GM18520 (cell line): Measurements from ENCODE around the gene PROX1.
A peak's percentile ranks its signal among the peaks of the same experiment; 100 is the strongest.

ENCODE experiments used
- ATAC-seq: cut with Tn5 transposase; IDR thresholded peaks from one replicate; pipeline ENCODE4 v1.9.1; 2021; ENCODE audit not compliant: unreplicated experiment

The PROX1 gene

GRCh38 chr1:213979751-213980586, 7.8 kb upstream of the PROX1 start:
- no peak for ATAC-seq

GRCh38 chr1:213980906-213981305, 6.9 kb upstream of the PROX1 start:
- ATAC-seq = no peak

GRCh38 chr1:213982289-213982671, 5.5 kb upstream of the PROX1 start:
- ATAC-seq = no peak

GRCh38 chr1:213982672-213983492, 4.9 kb upstream of the PROX1 start:
- no peak for ATAC-seq

- ATAC-seq = no peak
These were observed 4.0 kb upstream of the PROX1 start for GRCh38 chr1:213983493-213984386.

GRCh38 chr1:213984387-213985208, 3.2 kb upstream of the PROX1 start:
- ATAC-seq = no peak

- no peak for ATAC-seq
These were observed 2.4 kb upstream of the PROX1 start for GRCh38 chr1:213985209-213986019.

GRCh38 chr1:213986020-213986924, 1.5 kb upstream of the PROX1 start:
- no peak for ATAC-seq

GRCh38 chr1:213986925-213987250, 885 bp upstream of the PROX1 start:
- no peak for ATAC-seq

GRCh38 chr1:213987422-213987926, 299 bp upstream of the PROX1 start:
- peak; percentile 86 for ATAC-seq

- no peak for ATAC-seq
These were observed 781 bp downstream of the PROX1 start for GRCh38 chr1:213988507-213989001.

- no peak for ATAC-seq
These were observed 1.5 kb downstream of the PROX1 start for GRCh38 chr1:213989002-213989855.

GRCh38 chr1:213993929-213994328, 6.2 kb downstream of the PROX1 start:
- no peak for ATAC-seq

GRCh38 chr1:213994888-213995287, 7.1 kb downstream of the PROX1 start:
- ATAC-seq = no peak

GRCh38 chr1:213995603-213996002, 7.8 kb downstream of the PROX1 start:
- ATAC-seq = no peak

GRCh38 chr1:213996320-213997037, 8.7 kb downstream of the PROX1 start:
- no peak for ATAC-seq
